ENCODE results near the gene MAPK7. TPM values are rescaled to one million over a fixed set of nuclear protein-coding genes. Genes with fewer than 3 reads are reported as not detected.

MAPK7 gene
- total RNA-seq, 1 donor from 2014 or later: 35.2 TPM

- no peak for ATAC-seq
Measured at GRCh38 chr17:19402171-19402570, 23.9 kb downstream of the MAPK7 start.

- no peak for ATAC-seq
Measured at GRCh38 chr17:19403021-19403420, 24.7 kb downstream of the MAPK7 start.

- ATAC-seq: no peak
Measured at GRCh38 chr17:19404264-19404663, 26.0 kb downstream of the MAPK7 start.

- no peak for ATAC-seq
Measured at GRCh38 chr17:19405114-19405513, 26.8 kb downstream of the MAPK7 start.

- ATAC-seq: no peak
Measured at GRCh38 chr17:19407601-19408345, 29.5 kb downstream of the MAPK7 start.

- no peak for ATAC-seq
Measured at GRCh38 chr17:19408346-19408710, 30.0 kb downstream of the MAPK7 start.

- ATAC-seq: no peak
Measured at GRCh38 chr17:19409066-19409465, 30.8 kb downstream of the MAPK7 start.

- ATAC-seq: peak; percentile 21
Measured at GRCh38 chr17:19409509-19409908, 31.2 kb downstream of the MAPK7 start.

- ATAC-seq: peak; percentile 46
Measured at GRCh38 chr17:19410091-19410490, 31.8 kb downstream of the MAPK7 start.

GRCh38 chr17:19410875-19411620, 32.8 kb downstream of the MAPK7 start, which contains the start of gene RNF112:
TSS of gene RNF112 (plus strand) at chr17:19411232. CDS start at chr17:19411409, 177 bp downstream.
- ATAC-seq: no peak

- ATAC-seq: no peak
Measured at GRCh38 chr17:19411631-19412030, 33.3 kb downstream of the MAPK7 start.

GRCh38 chr17:19412510-19412909, 34.2 kb downstream of the MAPK7 start:
- ATAC-seq: no peak

- no peak for ATAC-seq
Measured at GRCh38 chr17:19412984-19413383, 34.7 kb downstream of the MAPK7 start.

- ATAC-seq: no peak
Measured at GRCh38 chr17:19413761-19414160, 35.5 kb downstream of the MAPK7 start.

GRCh38 chr17:19414396-19415280, 36.3 kb downstream of the MAPK7 start:
- no peak for ATAC-seq

GRCh38 chr17:19415311-19415710, 37.0 kb downstream of the MAPK7 start:
- no peak for ATAC-seq

GRCh38 chr17:19415806-19416775, 37.8 kb downstream of the MAPK7 start:
- ATAC-seq: no peak

GRCh38 chr17:19417611-19418010, 39.3 kb downstream of the MAPK7 start:
- no peak for ATAC-seq

GRCh38 chr17:19418251-19418992, 40.1 kb downstream of the MAPK7 start:
- peak; percentile 56 for ATAC-seq

GRCh38 chr17:19421219-19421618, 42.9 kb downstream of the MAPK7 start:
- no peak for ATAC-seq

- no peak for ATAC-seq
Measured at GRCh38 chr17:19421926-19422325, 43.6 kb downstream of the MAPK7 start.

All from esophagus mucosa (tissue), 1 donor.